Measurements from ENCODE around the gene AFF3.

The AFF3 gene

DNA sequence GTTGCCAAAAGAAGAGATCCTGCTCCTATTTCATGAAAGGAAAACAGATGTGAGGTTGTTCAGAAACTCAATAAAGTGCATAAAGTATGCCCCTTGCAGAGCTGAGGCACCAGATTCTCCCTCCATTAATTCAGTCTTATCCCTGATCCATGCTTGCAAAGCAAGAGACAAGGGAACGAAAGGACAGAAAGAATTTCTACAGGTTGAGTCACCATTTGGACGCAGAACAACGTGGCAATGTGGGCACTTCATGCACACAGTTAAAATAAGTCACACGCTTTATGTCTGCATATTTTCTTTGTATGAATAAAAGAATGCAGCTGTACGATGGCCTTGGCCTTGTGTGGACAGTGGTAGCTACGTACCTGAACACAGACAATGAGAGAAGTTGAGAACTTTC is 330.8 kb downstream of the AFF3 start:
- DNase-seq, result no peak

DNA sequence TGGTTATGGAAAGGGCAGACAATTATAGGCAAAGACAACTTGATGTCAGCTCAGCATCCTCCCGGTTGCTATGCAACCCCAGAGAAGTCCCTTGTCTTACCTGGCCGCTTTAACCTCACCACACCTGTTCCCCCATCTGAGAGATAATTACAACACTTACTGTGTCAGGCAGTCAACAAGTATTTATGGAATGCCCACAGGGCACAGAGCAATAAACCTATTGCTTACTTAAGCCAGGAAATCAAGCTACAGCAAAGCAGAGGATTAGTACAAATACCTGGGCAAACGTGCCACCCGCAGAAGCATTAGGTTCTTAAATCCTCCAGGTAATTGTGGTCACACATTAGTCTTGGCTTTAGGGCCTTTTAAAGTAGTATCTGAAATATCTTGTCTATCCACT is 332.2 kb downstream of the AFF3 start:
- DNase-seq, result no peak

DNA sequence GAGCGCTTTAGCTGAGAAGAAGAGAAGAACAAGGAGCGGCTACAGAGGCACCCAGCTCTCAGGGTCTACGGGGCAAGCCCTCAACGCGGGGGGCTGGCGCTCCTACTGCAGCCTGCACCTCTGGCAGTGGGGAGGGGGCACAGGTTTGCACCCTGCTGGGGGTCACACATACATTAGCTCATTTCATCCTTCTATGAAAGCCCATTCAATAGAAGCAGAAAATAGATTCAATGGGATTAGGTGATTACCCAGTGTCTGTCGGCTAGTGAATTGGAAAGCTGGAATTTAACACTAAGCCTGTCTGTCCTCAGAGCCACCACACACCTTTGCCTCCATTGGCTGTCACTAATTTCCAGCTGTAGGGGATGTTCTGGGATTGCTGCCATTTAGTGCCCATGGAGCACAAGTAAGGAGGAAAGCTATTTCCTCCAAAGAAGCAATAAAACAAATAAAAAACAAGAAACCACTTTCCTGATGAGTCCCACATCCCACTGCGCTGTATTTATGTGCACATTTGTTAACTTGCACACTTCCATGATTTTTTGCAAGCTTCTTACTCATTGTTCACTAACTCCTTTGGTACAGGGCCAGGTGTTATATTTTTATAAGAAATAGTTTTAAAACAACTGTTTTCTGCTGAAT is 333.0 kb downstream of the AFF3 start:
- no peak for DNase-seq

DNA sequence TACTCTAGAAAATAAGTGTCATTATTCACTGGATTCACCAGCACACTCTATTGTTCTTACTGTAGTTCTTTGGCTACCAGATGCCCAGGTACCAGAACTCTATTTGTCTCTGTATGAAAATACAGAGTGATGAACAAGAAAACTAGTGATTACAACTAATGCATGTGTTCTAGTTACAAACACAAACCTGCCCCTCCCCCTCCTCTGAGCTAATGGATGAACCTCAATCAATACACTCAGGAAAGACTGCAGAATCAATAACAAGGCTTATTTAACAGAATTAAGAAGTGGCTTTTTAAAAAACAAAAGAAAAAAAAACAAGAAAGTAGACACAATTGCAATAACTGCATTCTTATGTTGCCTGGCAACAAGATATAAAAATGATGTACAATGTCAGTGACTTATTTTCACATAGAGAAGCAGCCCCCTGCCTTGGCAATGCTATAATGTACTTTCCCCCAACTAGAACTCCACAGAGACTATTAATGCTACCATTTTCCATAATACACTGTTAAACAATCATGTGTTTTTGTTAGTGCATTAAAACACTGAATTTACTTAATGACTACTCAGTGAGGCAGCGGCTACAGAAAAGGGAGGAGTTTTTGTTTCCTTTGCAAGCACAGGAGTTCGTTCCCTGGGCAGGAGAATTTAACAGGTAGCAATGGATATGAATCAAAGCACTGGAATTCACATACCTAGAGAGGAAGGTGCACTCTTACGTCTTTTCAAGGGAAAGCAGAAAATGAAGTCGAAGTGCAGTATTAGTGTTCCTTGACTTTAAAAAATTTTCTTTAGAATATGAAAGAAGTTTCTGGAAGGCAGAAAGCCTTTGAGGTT is 333.8 kb downstream of the AFF3 start:
- no peak for DNase-seq

DNA sequence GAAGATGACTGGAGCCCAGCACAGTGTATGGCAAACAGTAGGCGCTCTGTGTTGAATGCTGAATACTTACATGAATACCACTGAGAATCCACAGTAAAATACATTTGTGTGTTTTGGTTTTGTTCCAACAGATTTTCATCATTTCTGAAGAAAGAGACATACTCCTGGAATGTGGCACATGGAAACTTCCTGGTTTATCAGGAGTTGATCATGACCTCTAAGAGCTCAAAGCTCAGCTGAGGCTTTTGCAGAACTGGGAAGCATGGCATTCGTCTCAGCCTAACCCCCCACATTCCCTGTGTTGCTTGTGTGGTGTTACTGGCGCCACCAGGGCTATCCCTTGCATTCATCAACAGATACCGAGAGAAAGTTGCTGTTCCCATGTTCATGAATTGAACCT is 335.6 kb downstream of the AFF3 start:
- DNase-seq, result no peak

DNA sequence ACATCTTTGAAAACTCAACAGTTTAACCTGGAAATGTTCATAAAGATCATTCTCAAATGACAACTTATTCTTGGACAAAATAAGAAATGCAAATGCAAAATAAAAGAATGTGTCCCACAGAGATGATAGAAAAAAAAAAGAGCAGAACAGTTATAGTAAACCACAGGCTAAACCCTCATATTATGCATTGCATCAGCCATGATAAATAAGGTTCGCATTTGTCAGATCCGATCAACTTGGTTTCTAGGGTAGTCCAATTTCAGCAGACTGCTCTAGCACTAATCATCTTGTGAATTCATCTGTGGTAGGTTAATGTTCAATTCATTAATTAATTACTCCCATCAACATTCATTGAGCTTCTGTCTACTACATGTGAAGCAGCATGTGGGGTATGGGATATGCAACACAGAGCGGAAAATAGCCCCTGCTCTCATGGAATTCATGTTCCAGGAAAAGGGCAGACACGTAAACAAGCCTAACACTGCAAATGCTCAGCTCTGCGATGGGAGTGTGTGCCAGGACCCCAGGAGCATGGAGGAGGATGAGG is 336.4 kb downstream of the AFF3 start:
- no peak for DNase-seq

DNA sequence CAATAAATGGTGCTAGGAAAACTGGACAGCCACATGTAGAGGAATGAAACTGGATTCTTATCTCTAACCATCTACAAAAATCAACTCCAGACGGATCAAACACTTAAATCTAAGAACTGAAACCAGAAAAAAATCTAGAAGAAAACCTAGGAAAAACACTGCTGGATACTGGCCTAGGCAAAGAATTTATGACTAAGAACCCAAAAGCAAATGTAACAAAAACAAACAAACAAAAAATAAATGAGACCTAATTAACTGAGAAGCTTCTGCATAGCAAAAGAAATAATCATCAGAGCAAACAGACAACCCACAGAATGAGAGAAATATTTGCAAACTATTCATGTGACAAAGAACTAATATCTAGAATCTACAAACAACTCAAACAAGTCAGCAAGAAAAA is 338.5 kb downstream of the AFF3 start:
- no peak for DNase-seq

DNA sequence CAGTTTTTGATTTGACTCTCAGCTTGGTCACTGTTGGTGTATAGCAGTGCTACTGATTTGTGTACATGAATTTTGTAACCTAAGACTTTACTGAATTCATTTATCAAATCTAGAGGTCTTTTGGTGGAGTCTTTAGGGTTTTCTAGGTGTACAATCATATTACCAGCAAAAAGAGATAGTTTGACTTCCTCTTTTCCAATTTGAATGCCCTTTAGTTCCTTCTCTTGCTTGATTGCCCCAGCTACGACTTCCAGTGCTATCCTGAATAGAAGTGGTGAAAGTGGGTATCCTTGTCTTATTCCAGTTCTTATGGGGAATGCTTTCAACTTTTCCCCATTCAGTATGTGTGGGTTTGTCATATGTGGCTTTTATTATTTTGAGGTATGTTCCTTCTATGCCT is 339.7 kb downstream of the AFF3 start:
- no peak for DNase-seq

DNA sequence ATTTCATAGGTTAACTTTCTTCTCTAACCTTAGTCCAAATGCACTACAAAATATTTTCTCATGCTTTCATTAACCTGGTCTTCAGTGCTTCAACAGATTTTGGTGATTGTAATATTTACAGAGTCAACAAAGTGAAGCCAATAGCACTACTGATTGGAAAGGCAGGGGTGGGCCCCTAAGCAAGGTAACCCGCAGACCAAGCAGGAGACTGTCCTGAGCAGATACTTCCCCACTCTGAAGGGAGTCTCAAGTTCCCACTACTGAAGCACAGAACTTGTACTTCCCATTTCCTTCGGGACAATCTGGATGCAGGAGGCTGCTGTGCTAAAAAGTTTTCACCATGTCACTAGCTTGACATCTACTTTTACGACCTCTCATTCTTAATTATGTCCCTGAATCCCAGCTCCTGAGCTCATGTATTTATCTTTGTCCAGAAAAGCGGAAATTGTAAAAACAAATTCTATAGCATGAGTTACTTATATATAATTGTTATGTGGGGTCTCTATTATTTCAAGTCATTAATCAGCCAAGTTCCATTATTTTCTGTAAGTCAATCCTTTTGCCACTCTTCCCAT is 341.0 kb downstream of the AFF3 start:
- DNase-seq, result no peak

DNA sequence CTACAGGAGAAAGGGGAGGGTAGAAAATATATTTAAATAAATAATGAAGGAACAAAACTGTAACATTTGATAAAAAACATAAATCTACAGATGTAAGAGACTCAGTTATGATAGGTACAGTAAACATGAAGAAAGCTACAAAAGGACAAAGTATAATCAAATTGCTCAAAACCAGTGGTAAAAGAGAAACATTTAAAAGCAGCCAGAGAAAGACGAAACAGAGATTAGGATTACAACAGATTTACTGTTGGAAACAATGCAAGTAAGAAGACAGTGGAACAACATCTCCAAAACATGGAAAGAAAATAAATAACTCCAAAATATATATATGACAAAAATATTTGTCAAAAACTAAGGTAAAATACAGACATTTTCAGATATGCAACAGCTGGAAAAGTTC is 344.9 kb downstream of the AFF3 start:
- DNase-seq, result no peak

DNA sequence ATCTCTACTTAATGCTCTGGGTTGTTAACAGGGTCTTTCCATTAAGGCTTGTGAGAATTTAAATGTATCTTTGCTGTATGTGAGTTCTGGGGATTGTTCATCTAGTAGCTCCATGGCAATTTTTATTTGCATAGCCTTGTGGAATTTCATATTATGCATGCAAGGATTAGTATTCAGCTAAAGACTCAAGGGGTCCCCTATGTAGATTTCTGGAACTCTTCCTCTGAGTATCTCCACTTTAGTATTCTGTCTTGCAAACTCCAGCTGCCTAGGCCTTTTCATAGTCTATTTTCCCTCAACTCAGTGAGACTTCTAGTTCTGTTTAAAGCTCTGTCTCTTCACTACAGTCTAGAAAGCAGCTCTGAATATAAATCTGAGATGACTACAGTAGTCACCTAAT is 348.0 kb downstream of the AFF3 start:
- DNase-seq, result no peak

DNA sequence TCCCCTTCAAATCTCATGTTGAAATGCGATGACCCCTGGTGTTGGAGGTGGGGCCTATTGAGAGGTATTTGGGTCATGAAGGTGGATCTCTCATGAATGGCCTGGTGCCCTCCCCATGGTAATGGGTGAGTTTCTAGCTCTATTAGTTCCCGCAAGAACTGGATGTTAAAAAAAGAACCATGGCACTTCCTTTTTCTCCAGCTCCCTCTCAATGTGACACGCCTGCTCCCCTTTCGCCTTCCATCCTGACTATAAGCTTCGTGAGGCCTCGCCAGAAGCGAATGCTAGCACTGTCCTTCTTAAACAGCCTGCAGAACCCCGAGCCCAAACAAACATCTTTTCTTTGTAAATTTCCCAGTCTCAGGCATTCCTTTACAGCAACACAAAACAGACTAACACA is 349.4 kb downstream of the AFF3 start:
- DNase-seq, result no peak

DNA sequence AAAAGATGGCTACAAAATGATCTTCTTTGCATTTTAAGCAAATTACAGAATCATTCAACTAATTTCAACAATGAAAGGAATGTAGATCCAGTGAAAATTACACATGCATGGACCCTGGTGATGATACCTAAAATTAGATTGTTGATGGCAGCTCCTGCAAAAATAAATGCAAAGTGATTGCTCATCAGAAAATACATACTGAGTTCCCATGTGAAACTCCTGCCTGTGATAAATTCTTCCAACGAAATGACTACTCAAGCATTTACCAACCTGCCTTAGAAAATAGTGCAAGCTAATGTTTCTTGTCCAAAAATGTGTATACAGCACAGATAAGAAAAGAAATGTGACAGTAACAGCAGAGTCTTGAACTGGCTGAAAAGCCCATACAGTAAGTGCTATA is 352.5 kb downstream of the AFF3 start:
- no peak for DNase-seq

DNA sequence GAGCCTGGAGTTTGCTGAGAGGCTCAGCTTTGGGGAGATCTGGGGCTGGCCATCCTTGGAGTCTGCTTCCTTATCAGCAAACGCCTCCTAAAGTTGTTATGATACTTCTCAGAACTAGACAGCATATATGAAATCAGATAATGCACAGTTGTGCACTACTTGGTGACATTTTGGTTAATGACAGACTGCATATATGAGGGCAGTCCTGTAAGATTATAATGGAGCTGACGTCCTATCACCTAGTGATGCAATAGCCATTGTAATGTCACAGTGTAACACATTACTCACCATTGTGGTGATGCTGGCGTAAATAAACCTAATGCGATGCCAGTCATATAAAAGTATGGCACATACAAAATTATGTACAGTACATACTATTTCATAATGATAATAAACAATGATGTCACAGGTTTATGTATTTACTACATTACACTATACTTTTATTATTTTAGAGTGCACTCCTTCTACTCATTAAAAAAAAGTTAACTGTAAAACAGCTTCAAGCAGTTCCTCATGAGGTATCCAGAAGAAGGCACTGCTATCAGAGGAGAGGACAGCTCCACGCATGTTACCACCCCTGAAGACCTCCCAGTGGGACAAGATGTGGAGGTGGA is 354.5 kb downstream of the AFF3 start:
- DNase-seq, result no peak

DNA sequence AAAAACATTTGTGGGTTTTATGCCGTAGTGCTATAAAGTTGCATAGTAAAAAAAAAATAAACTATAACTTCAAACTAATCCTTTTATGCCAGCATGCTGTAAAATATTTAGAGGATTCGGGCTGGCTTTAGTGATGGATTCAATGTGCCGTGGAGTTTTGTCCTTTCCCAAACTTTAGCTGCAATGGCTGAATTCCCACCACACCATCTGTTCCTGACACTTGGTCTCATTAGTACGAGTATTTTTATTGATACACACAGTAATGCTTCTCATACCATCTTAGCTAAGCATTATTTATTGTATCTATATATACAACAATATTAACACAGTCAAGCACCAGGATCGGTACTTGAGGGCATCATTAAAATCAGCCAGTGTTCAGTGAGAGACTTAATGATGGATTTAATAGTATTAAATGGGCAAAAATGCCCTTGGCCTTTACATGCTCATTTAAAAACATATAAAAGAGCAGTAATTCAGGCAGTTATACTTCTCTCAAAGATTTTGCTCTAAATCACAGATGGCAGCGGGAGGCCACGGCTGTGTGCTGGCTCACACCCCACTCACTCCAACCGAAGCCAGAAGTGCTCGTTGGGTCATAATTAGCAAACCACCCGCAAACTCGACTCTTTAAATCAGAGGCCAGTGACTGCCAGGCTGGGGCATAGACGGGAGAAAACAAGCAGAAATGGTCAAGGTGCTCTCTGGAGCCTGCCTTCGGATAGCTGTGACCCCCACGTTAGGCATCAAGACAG is 355.6 kb downstream of the AFF3 start:
- no peak for DNase-seq

DNA sequence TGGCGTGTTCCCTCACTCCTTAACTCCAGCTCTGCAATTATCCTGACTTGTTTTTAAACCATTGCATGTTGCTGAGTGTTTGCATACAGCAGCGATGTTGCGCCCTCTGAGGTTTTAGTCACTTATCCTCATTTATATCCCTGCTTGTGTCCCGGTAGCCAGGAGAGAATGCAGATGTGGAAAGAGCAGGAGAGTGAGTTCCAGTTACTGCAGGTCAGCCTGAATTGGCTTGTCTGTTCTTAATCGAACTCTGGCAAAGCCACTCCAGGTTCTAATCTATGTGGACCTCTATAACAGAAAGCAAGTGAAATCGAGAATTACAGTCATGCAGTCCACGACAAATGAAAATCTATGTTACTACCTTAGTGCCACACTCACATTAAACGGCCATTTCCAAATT is 357.4 kb downstream of the AFF3 start:
- DNase-seq, result no peak

DNA sequence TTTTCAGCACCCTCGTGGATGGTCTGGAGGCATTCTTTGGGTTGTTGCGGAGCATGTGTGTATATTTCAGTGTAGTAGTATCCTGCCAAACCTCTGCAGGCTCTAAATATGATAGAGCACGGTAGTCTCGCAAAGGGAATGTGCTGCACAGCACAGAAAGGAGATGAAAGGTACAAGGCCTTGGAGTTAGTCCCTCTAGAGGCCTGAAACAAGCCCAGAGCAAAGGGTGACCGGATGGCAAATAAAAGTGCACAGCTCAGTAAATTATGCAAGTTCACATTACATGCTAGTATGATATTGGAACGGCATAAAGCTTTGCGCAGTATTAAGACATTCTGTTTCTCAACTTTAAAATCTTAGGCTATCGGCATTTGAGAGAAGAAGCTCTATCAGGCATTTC is 358.1 kb downstream of the AFF3 start:
- DNase-seq, result no peak

DNA sequence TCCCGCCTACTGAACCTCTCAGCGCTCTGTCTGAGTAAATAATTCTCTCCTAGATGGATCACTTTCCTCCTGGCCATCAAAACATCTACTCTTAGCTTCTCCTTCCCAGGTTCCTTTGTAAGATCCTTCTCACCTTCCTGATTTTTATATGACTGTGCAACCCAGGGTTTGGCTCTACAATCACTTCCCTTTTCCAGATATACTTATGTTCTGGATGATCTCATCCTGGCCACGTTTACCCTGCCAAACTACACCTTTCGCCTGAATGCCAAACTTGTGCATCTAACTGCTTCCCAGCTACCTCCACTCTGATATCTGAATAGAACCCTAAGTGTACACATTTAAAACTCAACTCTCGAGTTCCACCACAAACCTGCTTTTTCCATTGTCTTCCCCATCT is 362.1 kb downstream of the AFF3 start:
- DNase-seq, result no peak

DNA sequence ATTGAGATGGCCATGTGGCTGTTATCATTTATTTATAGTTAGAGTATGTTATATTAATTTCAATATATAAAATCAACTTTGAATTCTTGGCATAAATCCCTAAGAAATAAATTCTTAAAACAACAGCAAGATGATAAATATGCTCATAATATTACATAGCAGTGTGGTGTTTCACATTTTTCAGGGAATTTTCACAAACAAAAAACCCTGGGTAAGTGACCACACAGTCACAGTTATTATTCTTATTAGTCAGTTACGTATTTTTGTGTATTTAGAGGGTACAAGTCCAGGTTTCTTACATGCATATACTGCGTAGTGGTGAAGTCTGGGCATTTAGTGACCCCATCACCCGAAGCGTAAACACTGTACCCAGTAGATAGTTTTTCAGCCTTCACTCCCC is 363.1 kb downstream of the AFF3 start:
- DNase-seq, result no peak

DNA sequence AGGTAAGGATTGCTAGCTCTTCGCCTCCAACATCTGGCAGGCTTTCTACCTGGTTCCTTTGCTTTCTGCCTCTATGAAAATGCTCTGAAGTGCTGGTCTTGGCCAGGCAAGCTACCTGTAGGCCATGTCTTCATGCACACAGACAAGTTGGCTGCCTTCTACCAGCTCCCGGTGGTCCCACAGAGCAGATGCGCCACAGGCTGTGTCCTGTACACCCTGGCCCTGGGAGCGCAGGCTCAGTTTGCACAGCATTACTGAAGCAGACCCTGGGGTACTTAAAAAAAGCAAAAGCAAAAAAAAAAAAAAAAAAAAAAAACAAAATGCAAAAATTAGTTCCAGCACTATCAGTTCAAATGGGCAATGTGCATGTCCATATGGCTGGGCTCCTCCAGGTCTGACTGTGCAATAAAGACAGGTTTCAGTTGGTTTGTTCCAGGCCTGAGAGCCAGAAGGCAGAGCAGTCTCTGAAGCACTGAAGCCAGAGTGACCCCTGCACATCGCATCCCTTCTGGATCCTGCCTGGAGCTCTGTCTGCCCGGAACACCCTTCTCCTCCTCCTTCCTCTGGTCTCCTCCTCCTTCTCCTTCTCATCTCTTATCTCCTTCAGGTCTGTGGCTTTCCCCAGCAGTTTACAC is 364.6 kb downstream of the AFF3 start:
- no peak for DNase-seq

DNA sequence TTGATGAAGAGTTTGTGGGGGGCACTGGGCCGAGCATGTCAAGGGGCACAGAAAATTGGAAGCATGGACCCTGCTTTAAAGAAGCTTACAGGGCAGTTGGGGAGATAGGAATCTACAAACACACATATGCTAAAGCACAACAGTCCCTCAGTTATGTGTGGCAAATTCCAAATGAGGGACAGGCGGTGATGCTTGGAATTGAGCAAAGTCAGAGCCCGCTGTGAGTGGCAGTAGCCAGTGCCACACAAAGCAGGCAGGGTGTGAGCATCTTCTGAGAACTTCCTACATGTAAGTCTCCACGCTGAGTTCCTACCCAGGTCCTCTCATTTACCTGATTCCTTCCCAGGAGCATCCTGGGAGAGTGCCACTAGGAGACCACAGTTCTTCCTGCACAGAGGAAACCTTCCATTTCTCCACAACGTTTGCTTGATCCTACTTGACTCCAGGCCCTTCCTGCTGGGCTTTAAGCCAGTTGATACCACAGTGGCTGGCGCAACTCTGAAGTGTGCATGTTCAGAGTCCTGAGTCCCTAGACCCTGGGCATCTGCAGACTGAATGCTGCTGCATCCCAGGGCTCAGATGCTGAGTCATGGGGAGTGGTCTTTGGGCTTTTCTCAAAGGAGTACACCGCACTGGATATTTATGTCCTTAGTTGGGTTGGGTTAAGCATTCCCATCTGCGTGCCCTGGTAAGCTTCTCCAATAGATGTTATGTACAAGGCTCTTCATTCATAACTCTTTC is 365.3 kb downstream of the AFF3 start:
- no peak for DNase-seq
